ENCODE results near the gene RAD23B.

RAD23B gene

GRCh38 chr9:107348836-107349235 is 65.8 kb downstream of the RAD23B start:
- H3K4me3 ChIP-seq (replicated peaks; ENCODE audit: low read depth, low read length) = no peak overlapping the region
- DNase-seq (ENCODE audit: extremely low read depth, insufficient read length) = no peak
- H3K27me3 ChIP-seq (replicated peaks; ENCODE audit: control insufficient read depth, insufficient read depth, low read length) = no peaks in the 10 kb centered on the region
- no peaks in the 10 kb centered on the region for H3K36me3 ChIP-seq (ENCODE audit: control insufficient read depth, insufficient read depth, low read length)
- TF ChIP-seq, protein P1, sequence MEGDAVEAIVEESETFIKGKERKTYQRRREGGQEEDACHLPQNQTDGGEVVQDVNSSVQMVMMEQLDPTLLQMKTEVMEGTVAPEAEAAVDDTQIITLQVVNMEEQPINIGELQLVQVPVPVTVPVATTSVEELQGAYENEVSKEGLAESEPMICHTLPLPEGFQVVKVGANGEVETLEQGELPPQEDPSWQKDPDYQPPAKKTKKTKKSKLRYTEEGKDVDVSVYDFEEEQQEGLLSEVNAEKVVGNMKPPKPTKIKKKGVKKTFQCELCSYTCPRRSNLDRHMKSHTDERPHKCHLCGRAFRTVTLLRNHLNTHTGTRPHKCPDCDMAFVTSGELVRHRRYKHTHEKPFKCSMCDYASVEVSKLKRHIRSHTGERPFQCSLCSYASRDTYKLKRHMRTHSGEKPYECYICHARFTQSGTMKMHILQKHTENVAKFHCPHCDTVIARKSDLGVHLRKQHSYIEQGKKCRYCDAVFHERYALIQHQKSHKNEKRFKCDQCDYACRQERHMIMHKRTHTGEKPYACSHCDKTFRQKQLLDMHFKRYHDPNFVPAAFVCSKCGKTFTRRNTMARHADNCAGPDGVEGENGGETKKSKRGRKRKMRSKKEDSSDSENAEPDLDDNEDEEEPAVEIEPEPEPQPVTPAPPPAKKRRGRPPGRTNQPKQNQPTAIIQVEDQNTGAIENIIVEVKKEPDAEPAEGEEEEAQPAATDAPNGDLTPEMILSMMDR (IDR thresholded peaks at IDR 0.05; ENCODE audit: insufficient read depth, low read length, poor library complexity, severe bottlenecking) = no peak

DNA sequence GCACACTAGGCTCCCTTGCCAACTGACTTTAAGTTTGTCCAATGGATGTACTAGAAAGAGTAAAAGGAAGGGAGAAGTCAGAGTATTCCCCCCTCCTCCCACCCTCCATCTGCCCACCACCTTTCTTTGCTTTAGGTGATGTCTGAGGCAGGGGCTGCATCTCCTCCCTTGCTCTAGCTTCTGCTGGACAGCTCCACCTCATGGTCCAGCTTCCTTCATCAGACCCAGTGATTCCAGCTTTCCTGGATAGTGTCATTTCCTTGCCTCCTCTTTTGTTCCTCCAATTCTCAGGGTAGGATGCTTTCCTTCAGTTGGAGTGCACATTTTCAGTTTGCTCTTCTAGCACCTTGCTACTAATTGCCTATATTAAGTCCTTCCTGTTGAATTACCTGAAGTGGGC is 67.4 kb downstream of the RAD23B start:
- DNase-seq (ENCODE audit: extremely low read depth, insufficient read length) = no peak
- no peaks in the 10 kb centered on the region for H3K27me3 ChIP-seq (replicated peaks; ENCODE audit: control insufficient read depth, insufficient read depth, low read length)
- TF ChIP-seq, protein P1 (IDR thresholded peaks at IDR 0.05; ENCODE audit: insufficient read depth, low read length, poor library complexity, severe bottlenecking) = no peak
- no peaks in the 10 kb centered on the region for H3K36me3 ChIP-seq (ENCODE audit: control insufficient read depth, insufficient read depth, low read length)
- H3K4me3 ChIP-seq (replicated peaks; ENCODE audit: low read depth, low read length) = no peak overlapping the region

DNA sequence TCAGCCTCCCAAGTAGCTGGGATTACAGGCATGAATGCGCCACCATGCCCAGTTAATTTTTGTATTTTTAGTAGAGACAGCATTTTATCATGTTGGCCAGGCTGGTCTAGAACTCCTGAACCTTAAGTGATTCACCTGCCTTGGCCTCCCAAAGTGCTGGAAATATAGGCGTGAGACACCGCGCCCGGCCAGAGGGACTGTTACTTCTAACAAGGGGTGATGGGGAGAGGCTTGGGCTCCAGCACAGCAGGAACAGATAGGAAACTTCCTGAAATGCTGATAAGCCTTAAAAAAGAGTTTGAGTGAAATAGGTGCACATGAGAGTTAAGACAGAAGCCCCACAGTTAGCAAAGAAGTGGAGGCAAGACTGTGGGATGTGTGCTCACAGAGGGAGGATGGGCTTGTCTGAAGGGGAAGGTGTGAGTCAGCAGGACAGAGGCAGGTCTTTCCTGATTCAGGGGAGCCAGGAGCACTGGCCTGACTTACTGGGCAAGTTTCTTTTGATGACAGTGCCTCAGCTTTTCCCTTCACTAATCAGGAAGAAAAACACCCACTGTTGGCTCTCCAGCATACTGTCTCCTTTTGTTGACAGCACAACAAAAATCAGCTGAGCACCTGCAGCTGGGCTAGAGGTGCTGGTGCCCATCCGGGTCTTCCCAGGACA is 68.4 kb downstream of the RAD23B start:
- no peaks in the 10 kb centered on the region for H3K27me3 ChIP-seq (replicated peaks; ENCODE audit: control insufficient read depth, insufficient read depth, low read length)
- TF ChIP-seq, protein P1 (IDR thresholded peaks at IDR 0.05; ENCODE audit: insufficient read depth, low read length, poor library complexity, severe bottlenecking) = no peak
- no peak for DNase-seq (ENCODE audit: extremely low read depth, insufficient read length)
- H3K36me3 ChIP-seq (ENCODE audit: control insufficient read depth, insufficient read depth, low read length) = no peaks in the 10 kb centered on the region
- no peak overlapping the region for H3K4me3 ChIP-seq (replicated peaks; ENCODE audit: low read depth, low read length)

GRCh38 chr9:107355394-107355793 is 72.3 kb downstream of the RAD23B start:
- TF ChIP-seq, protein P1 (IDR thresholded peaks at IDR 0.05; ENCODE audit: insufficient read depth, low read length, poor library complexity, severe bottlenecking) = no peak
- H3K4me3 ChIP-seq (replicated peaks; ENCODE audit: low read depth, low read length) = no peak overlapping the region
- H3K27me3 ChIP-seq (replicated peaks; ENCODE audit: control insufficient read depth, insufficient read depth, low read length) = no peaks in the 10 kb centered on the region
- H3K36me3 ChIP-seq (ENCODE audit: control insufficient read depth, insufficient read depth, low read length) = no peaks in the 10 kb centered on the region
- DNase-seq (ENCODE audit: extremely low read depth, insufficient read length) = no peak

- H3K4me3 ChIP-seq (replicated peaks; ENCODE audit: low read depth, low read length) = no peak overlapping the region
- H3K27me3 ChIP-seq (replicated peaks; ENCODE audit: control insufficient read depth, insufficient read depth, low read length) = no peaks in the 10 kb centered on the region
- no peaks in the 10 kb centered on the region for H3K36me3 ChIP-seq (ENCODE audit: control insufficient read depth, insufficient read depth, low read length)
- DNase-seq (ENCODE audit: extremely low read depth, insufficient read length) = no peak
- TF ChIP-seq, protein P1 (IDR thresholded peaks at IDR 0.05; ENCODE audit: insufficient read depth, low read length, poor library complexity, severe bottlenecking) = no peak
Observed at GRCh38 chr9:107358986-107359385, 75.9 kb downstream of the RAD23B start.

DNA sequence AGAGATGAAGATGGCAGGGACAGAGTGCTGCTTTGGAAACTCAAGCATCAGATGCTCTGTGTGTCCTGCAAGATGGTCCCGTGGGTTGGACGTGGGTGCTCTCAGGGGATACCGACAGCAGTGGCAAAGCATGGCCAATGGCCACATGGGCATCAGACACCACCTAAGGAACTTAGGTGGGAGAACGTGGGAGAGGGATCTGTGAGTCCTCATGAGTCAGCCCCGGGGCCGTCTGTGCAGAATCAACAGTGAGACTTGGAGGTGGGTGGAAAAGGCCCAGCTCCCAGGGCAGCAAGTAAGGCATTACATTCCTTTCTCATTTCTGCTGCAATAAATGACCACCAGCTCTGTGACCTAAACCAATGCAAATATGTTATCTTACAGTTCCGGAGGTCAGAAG is 77.0 kb downstream of the RAD23B start:
- Histone ChIP-seq H3K36me3 (ENCODE audit: control insufficient read depth, insufficient read depth, low read length) (no peaks in the 10 kb centered on the region), H3K27me3 (replicated peaks; ENCODE audit: control insufficient read depth, insufficient read depth, low read length) (no peaks in the 10 kb centered on the region), H3K4me3 (replicated peaks; ENCODE audit: low read depth, low read length) (no peak overlapping the region)
- TF ChIP-seq, protein P1 (IDR thresholded peaks at IDR 0.05; ENCODE audit: insufficient read depth, low read length, poor library complexity, severe bottlenecking) = no peak
- DNase-seq (ENCODE audit: extremely low read depth, insufficient read length) = no peak

Measured in GM06990 (cell line).